Nephron (organoid): ENCODE results near the gene SEPTIN10.
"Not testable (repeated sequence)": the region's sequence is repeated elsewhere in the genome, so short reads cannot be mapped to it uniquely, and the experiment has no call there.

Experiments used
- H3K27ac Mint-ChIP-seq, 3 experiments: 2 replicates each; pipeline ENCODE4 v1.8.0; 2020; ENCODE audit warnings: mixed read lengths in 3 of 3, mild to moderate bottlenecking in 2 of 3, moderate library complexity in 1 of 3
- H3K27me3 Mint-ChIP-seq: 2 replicates; pipeline ENCODE4 v1.8.0; 2021; ENCODE audit warnings: low read depth, mild to moderate bottlenecking, moderate library complexity, mixed read lengths
- H3K36me3 Mint-ChIP-seq: 2 replicates; pipeline ENCODE4 v1.8.0; 2020; ENCODE audit warnings: low read depth, mixed read lengths
- H3K4me1 Mint-ChIP-seq: 2 replicates; pipeline ENCODE4 v1.8.0; 2020; ENCODE audit warnings: mixed read lengths
- H3K4me3 Mint-ChIP-seq, 3 experiments: 2 replicates each; pipeline ENCODE4 v1.8.0; 2020; ENCODE audit warnings: mild to moderate bottlenecking in 3 of 3, mixed read lengths in 3 of 3, moderate library complexity in 2 of 3
- H3K9me3 Mint-ChIP-seq: 2 replicates; pipeline ENCODE4 v1.8.0; 2020; ENCODE audit warnings: mixed read lengths
- TF ChIP-seq, protein P1 (sequence below), 3 experiments: fragments of 200-600 bp; sonication (generic); IDR thresholded peaks; one replicate each; pipeline ENCODE4 v1.5.0; 2021; ENCODE audit warnings: antibody characterized with exemption in 3 of 3; ENCODE audit not compliant: unreplicated experiment in 3 of 3

The SEPTIN10 gene

GRCh38 chr2:109645412-109646184 lies 31.8 kb upstream of the SEPTIN10 start:
- H3K9me3 Mint-ChIP-seq, result no peaks in the 10 kb centered on the region
- peaks cover 20% of the 10 kb centered on the region for H3K4me1 Mint-ChIP-seq
- H3K27ac Mint-ChIP-seq, result peak overlapping the region; percentile 28 to 87 (median 66)
- H3K27me3 Mint-ChIP-seq, result peaks cover 15% of the 10 kb centered on the region
- H3K36me3 Mint-ChIP-seq, result no peaks in the 10 kb centered on the region
- H3K4me3 Mint-ChIP-seq, result no peak overlapping the region
- TF ChIP-seq, protein P1, sequence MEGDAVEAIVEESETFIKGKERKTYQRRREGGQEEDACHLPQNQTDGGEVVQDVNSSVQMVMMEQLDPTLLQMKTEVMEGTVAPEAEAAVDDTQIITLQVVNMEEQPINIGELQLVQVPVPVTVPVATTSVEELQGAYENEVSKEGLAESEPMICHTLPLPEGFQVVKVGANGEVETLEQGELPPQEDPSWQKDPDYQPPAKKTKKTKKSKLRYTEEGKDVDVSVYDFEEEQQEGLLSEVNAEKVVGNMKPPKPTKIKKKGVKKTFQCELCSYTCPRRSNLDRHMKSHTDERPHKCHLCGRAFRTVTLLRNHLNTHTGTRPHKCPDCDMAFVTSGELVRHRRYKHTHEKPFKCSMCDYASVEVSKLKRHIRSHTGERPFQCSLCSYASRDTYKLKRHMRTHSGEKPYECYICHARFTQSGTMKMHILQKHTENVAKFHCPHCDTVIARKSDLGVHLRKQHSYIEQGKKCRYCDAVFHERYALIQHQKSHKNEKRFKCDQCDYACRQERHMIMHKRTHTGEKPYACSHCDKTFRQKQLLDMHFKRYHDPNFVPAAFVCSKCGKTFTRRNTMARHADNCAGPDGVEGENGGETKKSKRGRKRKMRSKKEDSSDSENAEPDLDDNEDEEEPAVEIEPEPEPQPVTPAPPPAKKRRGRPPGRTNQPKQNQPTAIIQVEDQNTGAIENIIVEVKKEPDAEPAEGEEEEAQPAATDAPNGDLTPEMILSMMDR (IDR thresholded peaks at IDR 0.05; ENCODE audit: unreplicated experiment in 3 of 3), result no peak

DNA sequence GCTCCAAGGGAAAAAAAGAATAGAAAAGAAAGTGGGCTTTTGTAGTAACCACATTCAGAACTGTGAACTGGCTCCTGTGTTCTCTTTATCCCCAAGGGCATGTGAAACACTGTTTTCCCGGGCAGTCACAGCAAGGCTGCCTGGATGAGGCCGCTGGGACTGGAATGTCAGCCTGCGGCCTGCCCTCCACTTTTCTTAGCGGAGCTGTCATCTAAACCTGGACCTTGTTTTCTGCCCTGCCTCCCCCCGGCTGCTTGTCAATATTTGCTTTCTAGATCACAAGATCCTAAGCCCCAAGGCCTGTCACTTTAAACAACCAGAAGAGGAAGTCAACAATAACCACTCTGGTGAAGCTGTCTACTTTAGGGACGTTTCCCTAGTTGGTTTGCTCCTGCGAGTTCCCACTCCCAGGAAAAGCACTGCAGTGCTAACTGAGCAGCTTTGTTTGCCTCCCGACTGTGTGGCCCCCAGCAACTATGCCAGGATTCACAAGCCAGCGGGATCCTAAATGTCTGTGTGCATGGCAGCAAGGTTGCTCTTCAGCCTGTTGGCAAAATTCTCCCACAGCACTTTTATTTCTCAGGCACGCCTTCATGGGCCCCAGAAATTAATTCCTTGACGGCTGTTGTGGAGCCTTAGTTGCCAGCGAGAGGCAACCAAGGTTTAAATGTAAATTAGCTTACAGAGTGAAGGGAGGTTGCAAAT lies 31.0 kb upstream of the SEPTIN10 start:
- H3K4me3 Mint-ChIP-seq, result peak overlapping the region in 1 of 3 experiments; percentile 4

DNA sequence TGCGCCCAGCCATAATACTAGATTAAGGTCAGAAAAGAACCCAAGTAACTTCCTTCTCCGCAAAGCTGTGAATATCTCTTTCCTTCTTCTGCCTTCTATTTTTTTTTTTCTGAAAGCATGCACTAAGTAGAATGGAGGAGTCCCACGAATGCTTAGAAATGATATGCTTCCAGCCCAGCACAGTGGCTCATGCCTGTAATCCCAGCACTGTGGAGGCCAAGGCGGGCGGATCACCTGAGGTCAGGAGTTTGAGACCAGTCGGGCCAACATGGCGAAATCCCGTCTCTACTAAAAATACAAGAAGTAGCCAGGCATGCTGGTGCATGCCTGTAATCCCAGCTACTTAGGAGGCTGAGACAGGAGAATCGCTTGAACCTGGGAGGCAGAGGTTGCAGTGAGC lies 26.2 kb upstream of the SEPTIN10 start:
- H3K9me3 Mint-ChIP-seq, H3K27me3 Mint-ChIP-seq, H3K36me3 Mint-ChIP-seq, H3K27ac Mint-ChIP-seq, H3K4me3 Mint-ChIP-seq: not testable (repeated sequence)
- H3K4me1 Mint-ChIP-seq, result peaks cover 13% of the 10 kb centered on the region

More for the DNA sequence above, 31.0 kb upstream of the SEPTIN10 start:
- H3K9me3 Mint-ChIP-seq, result no peaks in the 10 kb centered on the region
- H3K27ac Mint-ChIP-seq, result peak overlapping the region; percentile 66 to 87 (median 73)
- no peaks in the 10 kb centered on the region for H3K36me3 Mint-ChIP-seq
- TF ChIP-seq, protein P1 (IDR thresholded peaks at IDR 0.05; ENCODE audit: unreplicated experiment in 3 of 3), result no peak
- peaks cover 20% of the 10 kb centered on the region for H3K4me1 Mint-ChIP-seq
- H3K27me3 Mint-ChIP-seq, result peaks cover 14% of the 10 kb centered on the region

GRCh38 chr2:109638795-109639194 lies 25.0 kb upstream of the SEPTIN10 start:
- Mint-ChIP-seq H3K4me1 (peaks cover 5% of the 10 kb centered on the region), H3K27me3 (peaks cover 6% of the 10 kb centered on the region), H3K9me3 (no peaks in the 10 kb centered on the region), H3K27ac (no peak overlapping the region), H3K4me3 (no peak overlapping the region), H3K36me3 (no peaks in the 10 kb centered on the region)
- TF ChIP-seq, protein P1 (IDR thresholded peaks at IDR 0.05; ENCODE audit: unreplicated experiment in 3 of 3), result no peak

GRCh38 chr2:109637749-109638570 lies 24.2 kb upstream of the SEPTIN10 start:
- H3K27me3 Mint-ChIP-seq, result peaks cover 6% of the 10 kb centered on the region
- TF ChIP-seq, protein P1 (IDR thresholded peaks at IDR 0.05; ENCODE audit: unreplicated experiment in 3 of 3), result no peak
- H3K36me3 Mint-ChIP-seq, result no peaks in the 10 kb centered on the region
- no peaks in the 10 kb centered on the region for H3K9me3 Mint-ChIP-seq
- no peak overlapping the region for H3K4me3 Mint-ChIP-seq
- H3K27ac Mint-ChIP-seq, result no peak overlapping the region
- peaks cover 5% of the 10 kb centered on the region for H3K4me1 Mint-ChIP-seq

DNA sequence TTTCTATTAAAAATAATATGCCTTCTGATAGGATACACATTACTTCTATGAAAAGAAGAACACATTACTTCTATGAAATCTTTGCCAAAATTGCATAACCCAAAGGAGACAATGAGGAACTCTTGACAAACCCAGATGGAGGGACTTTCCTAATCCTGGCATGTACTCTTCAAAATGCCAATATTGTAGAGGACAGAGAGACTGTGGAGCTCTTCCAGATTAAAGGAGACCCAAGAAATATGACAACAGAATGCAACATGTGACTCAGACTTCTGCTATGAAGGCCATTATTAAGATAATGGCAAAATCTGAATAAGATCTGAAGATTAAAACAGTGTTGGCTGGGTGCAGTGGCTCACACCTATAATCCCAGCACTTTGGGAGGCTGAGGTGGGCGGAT lies 22.6 kb upstream of the SEPTIN10 start:
- H3K36me3 Mint-ChIP-seq, result no peaks in the 10 kb centered on the region
- peaks cover 6% of the 10 kb centered on the region for H3K27me3 Mint-ChIP-seq
- peak overlapping the region in 1 of 3 experiments; percentile 82 for H3K27ac Mint-ChIP-seq
- peaks cover 5% of the 10 kb centered on the region for H3K4me1 Mint-ChIP-seq
- H3K4me3 Mint-ChIP-seq, result no peak overlapping the region
- TF ChIP-seq, protein P1 (IDR thresholded peaks at IDR 0.05; ENCODE audit: unreplicated experiment in 3 of 3), result no peak
- H3K9me3 Mint-ChIP-seq, result no peaks in the 10 kb centered on the region
